GM23338 (cell line): ENCODE data around the gene DDAH2. TPM values are rescaled to one million over a fixed set of nuclear protein-coding genes. Genes with fewer than 3 reads are reported as not detected.

Experiments
- ATAC-seq: fragments of 200-7000 bp; cut with Tn5 transposase; 3 replicates; pipeline ENCODE4 v1.9.1; 2020
- DNase-seq: peaks from one replicate; pipeline ENCODE4 v3.0.0-alpha.2; 2015; ENCODE audit warnings: low spot score
- H2AFZ ChIP-seq: fragments of 200-600 bp; sonication (generic); 2 replicates; pipeline ENCODE4 v1.8.0; 2016; ENCODE audit warnings: antibody characterized with exemption, mild to moderate bottlenecking, moderate library complexity
- H3F3A ChIP-seq: fragments of 200-600 bp; sonication (generic); replicated peaks from 2 replicates; pipeline ENCODE4 v1.8.0; 2017; ENCODE audit warnings: antibody characterized with exemption, mixed run types, low read depth
- H3K27ac ChIP-seq: fragments of 200-600 bp; sonication (generic); 2 replicates; pipeline ENCODE4 v1.6.1; 2016; ENCODE audit warnings: low read depth
- H3K27me3 ChIP-seq: fragments of 200-600 bp; sonication (generic); 2 replicates; pipeline ENCODE4 v1.8.0; 2016; ENCODE audit warnings: mild to moderate bottlenecking, mixed run types, moderate library complexity; ENCODE audit not compliant: insufficient read depth
- H3K36me3 ChIP-seq: fragments of 200-600 bp; sonication (generic); 2 replicates; pipeline ENCODE4 v1.8.0; 2016; ENCODE audit warnings: mild to moderate bottlenecking; ENCODE audit not compliant: insufficient read depth
- H3K4me1 ChIP-seq: fragments of 200-600 bp; sonication (generic); 2 replicates; pipeline ENCODE4 v1.8.0; 2016; ENCODE audit warnings: mild to moderate bottlenecking, moderate library complexity; ENCODE audit not compliant: insufficient read depth
- H3K4me2 ChIP-seq: fragments of 200-600 bp; sonication (generic); 2 replicates; pipeline ENCODE4 v1.7.1; 2017; ENCODE audit warnings: mixed run types
- H3K4me3 ChIP-seq: fragments of 200-600 bp; sonication (generic); 2 replicates; pipeline ENCODE4 v1.6.1; 2016; ENCODE audit warnings: mixed run types
- H3K79me2 ChIP-seq: fragments of 200-600 bp; sonication (generic); replicated peaks from 2 replicates; pipeline ENCODE4 v1.8.0; 2017; ENCODE audit warnings: mild to moderate bottlenecking; ENCODE audit not compliant: insufficient read depth
- H3K9me2 ChIP-seq: fragments of 200-600 bp; sonication (generic); 2 replicates; pipeline ENCODE4 v1.8.0; 2017; ENCODE audit not compliant: insufficient read depth
- H4K20me1 ChIP-seq: fragments of 200-600 bp; sonication (generic); replicated peaks from 2 replicates; pipeline ENCODE4 v1.8.0; 2017; ENCODE audit warnings: mild to moderate bottlenecking; ENCODE audit not compliant: insufficient read depth
- H3K27ac Mint-ChIP-seq: 2 replicates; pipeline ENCODE4 v1.8.0; 2020; ENCODE audit warnings: inconsistent platforms, mild to moderate bottlenecking, moderate library complexity, mixed read lengths
- H3K27me3 Mint-ChIP-seq: 3 replicates; pipeline ENCODE4 v1.8.0; 2022; ENCODE audit warnings: low read depth, mild to moderate bottlenecking, moderate library complexity, mixed read lengths, inconsistent platforms; ENCODE audit not compliant: insufficient read depth, poor library complexity
- H3K36me3 Mint-ChIP-seq: 3 replicates; pipeline ENCODE4 v1.8.0; 2021; ENCODE audit warnings: low read depth, mild to moderate bottlenecking, inconsistent platforms, moderate library complexity, mixed read lengths
- H3K4me1 Mint-ChIP-seq: 3 replicates; pipeline ENCODE4 v1.8.0; 2020; ENCODE audit warnings: mild to moderate bottlenecking, inconsistent platforms, mixed read lengths
- H3K4me3 Mint-ChIP-seq: 3 replicates; pipeline ENCODE4 v1.8.0; 2021; ENCODE audit warnings: moderate library complexity, mild to moderate bottlenecking, inconsistent platforms, mixed read lengths
- H3K9me3 Mint-ChIP-seq: 3 replicates; pipeline ENCODE4 v1.8.0; 2020; ENCODE audit warnings: moderate library complexity, mild to moderate bottlenecking, inconsistent platforms, mixed read lengths
- CREB1 ChIP-seq: fragments of 250-450 bp; sonication (Bioruptor Pico); IDR thresholded peaks from 2 replicates; pipeline ENCODE4 v1.5.0; 2020; ENCODE audit warnings: low read depth, mild to moderate bottlenecking, moderate library complexity
- EZH2 ChIP-seq: fragments of 200-600 bp; sonication (generic); IDR thresholded peaks from one replicate; pipeline ENCODE4 v1.8.0; 2017; ENCODE audit warnings: antibody characterized with exemption, mild to moderate bottlenecking, low read depth; ENCODE audit not compliant: unreplicated experiment
- EZH2phosphoT487 ChIP-seq: fragments of 200-600 bp; sonication (generic); IDR thresholded peaks from one replicate; pipeline ENCODE4 v1.8.1; 2018; ENCODE audit warnings: antibody characterized with exemption; ENCODE audit not compliant: unreplicated experiment
- JUNB ChIP-seq: IDR thresholded peaks from one replicate; pipeline ENCODE4 v1.6.1; 2016; ENCODE audit warnings: antibody characterized with exemption; ENCODE audit not compliant: unreplicated experiment
- NANOG ChIP-seq: IDR thresholded peaks from 2 replicates; pipeline ENCODE4 v1.6.1; 2016; ENCODE audit warnings: antibody characterized with exemption, borderline replicate concordance
- POLR2AphosphoS5 ChIP-seq: IDR thresholded peaks from 2 replicates; pipeline ENCODE4 v1.6.1; 2016; ENCODE audit warnings: antibody characterized with exemption, low read depth
- STAT1 ChIP-seq: IDR thresholded peaks from one replicate; pipeline ENCODE4 v1.6.1; 2016; ENCODE audit warnings: antibody characterized with exemption; ENCODE audit not compliant: unreplicated experiment
- ZNF114 ChIP-seq: fragments of 250-450 bp; sonication (Bioruptor Pico); IDR thresholded peaks from 2 replicates; pipeline ENCODE4 v1.5.0; 2020; ENCODE audit warnings: mild to moderate bottlenecking, moderate library complexity
- ZNF331 ChIP-seq: fragments of 250-450 bp; sonication (Bioruptor Pico); IDR thresholded peaks from 2 replicates; pipeline ENCODE4 v1.5.0; 2020; ENCODE audit warnings: low read depth, mild to moderate bottlenecking, moderate library complexity
- polyA plus RNA-seq: library from polyadenylated mRNA; unstranded; fragments of >200 nt; fragmentation: Nextera tagmentation; extraction: Ambion mirVana; gene quantifications from 2 replicates; pipeline ENCODE4 v1.2.1, GENCODE V29; 2016
- total RNA-seq: library from RNA; depleted of rRNA; stranded (reverse); fragments of >200 nt; shearing (Covaris generic); gene quantifications from 2 replicates; pipeline ENCODE4 v1.2.3, GENCODE V29; 2014
- TF ChIP-seq, protein P1 (sequence below): IDR thresholded peaks from 2 replicates; pipeline ENCODE4 v1.6.1; 2016; ENCODE audit warnings: antibody characterized with exemption
- TF ChIP-seq, protein P2 (sequence below): fragments of 250-450 bp; sonication (Bioruptor Pico); IDR thresholded peaks from 2 replicates; pipeline ENCODE4 v1.5.0; 2020; ENCODE audit warnings: mild to moderate bottlenecking, moderate library complexity
- TF ChIP-seq, protein P3 (sequence below), 2 experiments: fragments of 200-600 bp in 1 of 2; sonication (generic) in 1 of 2; conservative IDR thresholded peaks; 2 replicates each; pipeline versions ENCODE4 v1.5.1 to v1.6.1; 2016 to 2017; ENCODE audit warnings: antibody characterized with exemption in 2 of 2, low read depth in 2 of 2, mild to moderate bottlenecking in 2 of 2, moderate library complexity in 1 of 2
- TF ChIP-seq, protein P4 (sequence below): IDR thresholded peaks from one replicate; pipeline ENCODE4 v1.6.1; 2018; ENCODE audit warnings: antibody characterized with exemption; ENCODE audit not compliant: unreplicated experiment

Gene DDAH2
- total and polyA plus RNA-seq, 2 experiments from 2014 or later, result 58.7 to 65.1 TPM

DNA sequence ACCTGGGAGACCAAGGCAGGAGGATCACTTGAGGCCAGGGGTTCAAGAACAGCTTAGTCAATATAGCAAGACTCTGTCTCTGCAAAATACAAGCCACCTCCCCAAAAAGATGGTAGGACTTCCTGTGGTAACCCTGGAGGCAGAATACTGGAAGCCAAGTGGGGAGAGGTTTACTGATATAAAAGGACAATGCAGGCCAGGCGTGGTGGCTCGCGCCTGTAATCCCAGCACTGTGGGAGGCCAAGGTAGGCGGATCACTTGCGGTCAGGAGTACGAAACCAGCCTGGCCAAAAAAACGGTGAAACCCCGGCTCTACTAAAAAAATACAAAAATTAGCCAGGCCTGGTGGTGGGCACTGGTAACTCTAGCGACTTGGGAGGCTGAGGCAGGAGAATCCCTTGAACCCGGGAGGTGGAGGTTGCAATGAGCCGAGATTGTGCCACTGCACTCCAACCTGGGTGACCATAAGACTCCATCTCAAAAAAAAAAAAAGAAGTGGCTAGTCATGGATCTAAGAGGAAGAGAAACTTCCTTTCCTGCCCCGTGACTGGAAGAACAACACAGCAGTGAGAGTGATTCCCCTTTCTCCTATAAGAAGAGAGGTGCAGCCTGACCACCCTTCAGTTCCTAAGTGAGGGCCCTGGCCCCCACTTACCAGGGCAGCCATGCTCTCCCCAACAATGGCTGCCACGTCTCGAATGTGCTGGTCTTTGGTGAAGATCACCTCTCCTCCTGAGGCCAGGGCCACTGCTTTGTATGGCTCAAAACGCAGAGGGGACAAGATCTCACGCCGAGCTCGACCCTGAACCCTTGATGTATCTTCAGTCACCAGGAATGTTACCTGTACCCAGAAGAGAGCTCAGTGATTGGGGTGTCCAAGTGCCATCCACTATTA lies 39.5 kb upstream of the DDAH2 start:
- H3K27me3 Mint-ChIP-seq, result peaks cover 19% of the 10 kb centered on the region
- H4K20me1 ChIP-seq, result no peaks in the 10 kb centered on the region
- no peak for TF ChIP-seq EZH2
- TF ChIP-seq CREB1 (CRISPR knock-in tag), result no peak
- TF ChIP-seq, protein P1, sequence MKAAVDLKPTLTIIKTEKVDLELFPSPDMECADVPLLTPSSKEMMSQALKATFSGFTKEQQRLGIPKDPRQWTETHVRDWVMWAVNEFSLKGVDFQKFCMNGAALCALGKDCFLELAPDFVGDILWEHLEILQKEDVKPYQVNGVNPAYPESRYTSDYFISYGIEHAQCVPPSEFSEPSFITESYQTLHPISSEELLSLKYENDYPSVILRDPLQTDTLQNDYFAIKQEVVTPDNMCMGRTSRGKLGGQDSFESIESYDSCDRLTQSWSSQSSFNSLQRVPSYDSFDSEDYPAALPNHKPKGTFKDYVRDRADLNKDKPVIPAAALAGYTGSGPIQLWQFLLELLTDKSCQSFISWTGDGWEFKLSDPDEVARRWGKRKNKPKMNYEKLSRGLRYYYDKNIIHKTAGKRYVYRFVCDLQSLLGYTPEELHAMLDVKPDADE, result no peak
- TF ChIP-seq, protein P2, sequence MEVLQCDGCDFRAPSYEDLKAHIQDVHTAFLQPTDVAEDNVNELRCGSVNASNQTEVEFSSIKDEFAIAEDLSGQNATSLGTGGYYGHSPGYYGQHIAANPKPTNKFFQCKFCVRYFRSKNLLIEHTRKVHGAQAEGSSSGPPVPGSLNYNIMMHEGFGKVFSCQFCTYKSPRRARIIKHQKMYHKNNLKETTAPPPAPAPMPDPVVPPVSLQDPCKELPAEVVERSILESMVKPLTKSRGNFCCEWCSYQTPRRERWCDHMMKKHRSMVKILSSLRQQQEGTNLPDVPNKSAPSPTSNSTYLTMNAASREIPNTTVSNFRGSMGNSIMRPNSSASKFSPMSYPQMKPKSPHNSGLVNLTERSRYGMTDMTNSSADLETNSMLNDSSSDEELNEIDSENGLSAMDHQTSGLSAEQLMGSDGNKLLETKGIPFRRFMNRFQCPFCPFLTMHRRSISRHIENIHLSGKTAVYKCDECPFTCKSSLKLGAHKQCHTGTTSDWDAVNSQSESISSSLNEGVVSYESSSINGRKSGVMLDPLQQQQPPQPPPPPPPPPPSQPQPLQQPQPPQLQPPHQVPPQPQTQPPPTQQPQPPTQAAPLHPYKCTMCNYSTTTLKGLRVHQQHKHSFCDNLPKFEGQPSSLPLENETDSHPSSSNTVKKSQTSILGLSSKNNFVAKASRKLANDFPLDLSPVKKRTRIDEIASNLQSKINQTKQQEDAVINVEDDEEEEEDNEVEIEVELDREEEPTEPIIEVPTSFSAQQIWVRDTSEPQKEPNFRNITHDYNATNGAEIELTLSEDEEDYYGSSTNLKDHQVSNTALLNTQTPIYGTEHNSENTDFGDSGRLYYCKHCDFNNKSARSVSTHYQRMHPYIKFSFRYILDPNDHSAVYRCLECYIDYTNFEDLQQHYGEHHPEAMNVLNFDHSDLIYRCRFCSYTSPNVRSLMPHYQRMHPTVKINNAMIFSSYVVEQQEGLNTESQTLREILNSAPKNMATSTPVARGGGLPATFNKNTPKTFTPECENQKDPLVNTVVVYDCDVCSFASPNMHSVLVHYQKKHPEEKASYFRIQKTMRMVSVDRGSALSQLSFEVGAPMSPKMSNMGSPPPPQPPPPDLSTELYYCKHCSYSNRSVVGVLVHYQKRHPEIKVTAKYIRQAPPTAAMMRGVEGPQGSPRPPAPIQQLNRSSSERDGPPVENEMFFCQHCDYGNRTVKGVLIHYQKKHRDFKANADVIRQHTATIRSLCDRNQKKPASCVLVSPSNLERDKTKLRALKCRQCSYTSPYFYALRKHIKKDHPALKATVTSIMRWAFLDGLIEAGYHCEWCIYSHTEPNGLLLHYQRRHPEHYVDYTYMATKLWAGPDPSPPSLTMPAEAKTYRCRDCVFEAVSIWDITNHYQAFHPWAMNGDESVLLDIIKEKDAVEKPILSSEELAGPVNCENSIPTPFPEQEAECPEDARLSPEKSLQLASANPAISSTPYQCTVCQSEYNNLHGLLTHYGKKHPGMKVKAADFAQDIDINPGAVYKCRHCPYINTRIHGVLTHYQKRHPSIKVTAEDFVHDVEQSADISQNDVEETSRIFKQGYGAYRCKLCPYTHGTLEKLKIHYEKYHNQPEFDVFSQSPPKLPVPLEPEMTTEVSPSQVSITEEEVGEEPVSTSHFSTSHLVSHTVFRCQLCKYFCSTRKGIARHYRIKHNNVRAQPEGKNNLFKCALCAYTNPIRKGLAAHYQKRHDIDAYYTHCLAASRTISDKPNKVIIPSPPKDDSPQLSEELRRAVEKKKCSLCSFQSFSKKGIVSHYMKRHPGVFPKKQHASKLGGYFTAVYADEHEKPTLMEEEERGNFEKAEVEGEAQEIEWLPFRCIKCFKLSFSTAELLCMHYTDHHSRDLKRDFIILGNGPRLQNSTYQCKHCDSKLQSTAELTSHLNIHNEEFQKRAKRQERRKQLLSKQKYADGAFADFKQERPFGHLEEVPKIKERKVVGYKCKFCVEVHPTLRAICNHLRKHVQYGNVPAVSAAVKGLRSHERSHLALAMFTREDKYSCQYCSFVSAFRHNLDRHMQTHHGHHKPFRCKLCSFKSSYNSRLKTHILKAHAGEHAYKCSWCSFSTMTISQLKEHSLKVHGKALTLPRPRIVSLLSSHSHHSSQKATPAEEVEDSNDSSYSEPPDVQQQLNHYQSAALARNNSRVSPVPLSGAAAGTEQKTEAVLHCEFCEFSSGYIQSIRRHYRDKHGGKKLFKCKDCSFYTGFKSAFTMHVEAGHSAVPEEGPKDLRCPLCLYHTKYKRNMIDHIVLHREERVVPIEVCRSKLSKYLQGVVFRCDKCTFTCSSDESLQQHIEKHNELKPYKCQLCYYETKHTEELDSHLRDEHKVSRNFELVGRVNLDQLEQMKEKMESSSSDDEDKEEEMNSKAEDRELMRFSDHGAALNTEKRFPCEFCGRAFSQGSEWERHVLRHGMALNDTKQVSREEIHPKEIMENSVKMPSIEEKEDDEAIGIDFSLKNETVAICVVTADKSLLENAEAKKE (CRISPR knock-in tag), result no peak
- TF ChIP-seq STAT1, result no peak
- no peak for TF ChIP-seq ZNF114 (CRISPR knock-in tag)
- no peak for TF ChIP-seq JUNB
- TF ChIP-seq EZH2phosphoT487, result no peak
- TF ChIP-seq NANOG, result no peak
- no peak for TF ChIP-seq ZNF331 (CRISPR knock-in tag)
- TF ChIP-seq, protein P3, sequence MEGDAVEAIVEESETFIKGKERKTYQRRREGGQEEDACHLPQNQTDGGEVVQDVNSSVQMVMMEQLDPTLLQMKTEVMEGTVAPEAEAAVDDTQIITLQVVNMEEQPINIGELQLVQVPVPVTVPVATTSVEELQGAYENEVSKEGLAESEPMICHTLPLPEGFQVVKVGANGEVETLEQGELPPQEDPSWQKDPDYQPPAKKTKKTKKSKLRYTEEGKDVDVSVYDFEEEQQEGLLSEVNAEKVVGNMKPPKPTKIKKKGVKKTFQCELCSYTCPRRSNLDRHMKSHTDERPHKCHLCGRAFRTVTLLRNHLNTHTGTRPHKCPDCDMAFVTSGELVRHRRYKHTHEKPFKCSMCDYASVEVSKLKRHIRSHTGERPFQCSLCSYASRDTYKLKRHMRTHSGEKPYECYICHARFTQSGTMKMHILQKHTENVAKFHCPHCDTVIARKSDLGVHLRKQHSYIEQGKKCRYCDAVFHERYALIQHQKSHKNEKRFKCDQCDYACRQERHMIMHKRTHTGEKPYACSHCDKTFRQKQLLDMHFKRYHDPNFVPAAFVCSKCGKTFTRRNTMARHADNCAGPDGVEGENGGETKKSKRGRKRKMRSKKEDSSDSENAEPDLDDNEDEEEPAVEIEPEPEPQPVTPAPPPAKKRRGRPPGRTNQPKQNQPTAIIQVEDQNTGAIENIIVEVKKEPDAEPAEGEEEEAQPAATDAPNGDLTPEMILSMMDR (conservative IDR thresholded peaks at IDR 0.05; ENCODE audit: low read depth in 2 of 2), result no peak
- TF ChIP-seq, protein P4, sequence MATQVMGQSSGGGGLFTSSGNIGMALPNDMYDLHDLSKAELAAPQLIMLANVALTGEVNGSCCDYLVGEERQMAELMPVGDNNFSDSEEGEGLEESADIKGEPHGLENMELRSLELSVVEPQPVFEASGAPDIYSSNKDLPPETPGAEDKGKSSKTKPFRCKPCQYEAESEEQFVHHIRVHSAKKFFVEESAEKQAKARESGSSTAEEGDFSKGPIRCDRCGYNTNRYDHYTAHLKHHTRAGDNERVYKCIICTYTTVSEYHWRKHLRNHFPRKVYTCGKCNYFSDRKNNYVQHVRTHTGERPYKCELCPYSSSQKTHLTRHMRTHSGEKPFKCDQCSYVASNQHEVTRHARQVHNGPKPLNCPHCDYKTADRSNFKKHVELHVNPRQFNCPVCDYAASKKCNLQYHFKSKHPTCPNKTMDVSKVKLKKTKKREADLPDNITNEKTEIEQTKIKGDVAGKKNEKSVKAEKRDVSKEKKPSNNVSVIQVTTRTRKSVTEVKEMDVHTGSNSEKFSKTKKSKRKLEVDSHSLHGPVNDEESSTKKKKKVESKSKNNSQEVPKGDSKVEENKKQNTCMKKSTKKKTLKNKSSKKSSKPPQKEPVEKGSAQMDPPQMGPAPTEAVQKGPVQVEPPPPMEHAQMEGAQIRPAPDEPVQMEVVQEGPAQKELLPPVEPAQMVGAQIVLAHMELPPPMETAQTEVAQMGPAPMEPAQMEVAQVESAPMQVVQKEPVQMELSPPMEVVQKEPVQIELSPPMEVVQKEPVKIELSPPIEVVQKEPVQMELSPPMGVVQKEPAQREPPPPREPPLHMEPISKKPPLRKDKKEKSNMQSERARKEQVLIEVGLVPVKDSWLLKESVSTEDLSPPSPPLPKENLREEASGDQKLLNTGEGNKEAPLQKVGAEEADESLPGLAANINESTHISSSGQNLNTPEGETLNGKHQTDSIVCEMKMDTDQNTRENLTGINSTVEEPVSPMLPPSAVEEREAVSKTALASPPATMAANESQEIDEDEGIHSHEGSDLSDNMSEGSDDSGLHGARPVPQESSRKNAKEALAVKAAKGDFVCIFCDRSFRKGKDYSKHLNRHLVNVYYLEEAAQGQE, result no peak
- no peak for TF ChIP-seq POLR2AphosphoS5
- no peaks in the 10 kb centered on the region; the same call in 2 of the 3 replicates for H3K36me3 Mint-ChIP-seq
- H3K4me1 ChIP-seq, result peaks cover 11% of the 10 kb centered on the region
- no peak overlapping the region for H2AFZ ChIP-seq
- ATAC-seq (no peak), DNase-seq (no peak)
- no peaks in the 10 kb centered on the region for H3K36me3 ChIP-seq
- peaks cover 18% of the 10 kb centered on the region for H3K4me1 Mint-ChIP-seq
- H3K9me2 ChIP-seq, result no peaks in the 10 kb centered on the region
- H3K9me3 Mint-ChIP-seq, result no peaks in the 10 kb centered on the region; the same call in 2 of the 3 replicates
- 0 out of 2 replicates have a peak, but pooled peaks cover 2% of the 10 kb centered on the region for H3F3A ChIP-seq
- H3K79me2 ChIP-seq, result no peaks in the 10 kb centered on the region
- no peak overlapping the region for H3K27ac ChIP-seq
- H3K4me3 ChIP-seq, result no peak overlapping the region
- no peaks in the 10 kb centered on the region for H3K27me3 ChIP-seq
- H3K4me2 ChIP-seq, result no peak overlapping the region
- H3K4me3 Mint-ChIP-seq, result no peak overlapping the region
- no peak overlapping the region for H3K27ac Mint-ChIP-seq
